Coronary artery (tissue), 2 donors: ENCODE measurements around the gene SLC66A2.

Experiments used
- DNase-seq: peaks from one replicate; pipeline ENCODE4 v3.0.0-alpha.2; 2017; ENCODE audit warnings: low spot score
- H3K27ac ChIP-seq, 2 donors: fragments of 200-600 bp; sonication (generic); one replicate each; pipeline ENCODE4 v1.5.1; 2016 to 2019
- H3K4me3 ChIP-seq: fragments of 200-600 bp; sonication (generic); 2 replicates; pipeline ENCODE4 v1.5.1; 2016; ENCODE audit warnings: mild to moderate bottlenecking, moderate library complexity
- CTCF ChIP-seq: fragments of 200-600 bp; sonication (generic); IDR thresholded peaks from one replicate; pipeline ENCODE4 v1.5.1; 2019; ENCODE audit warnings: antibody characterized with exemption

Gene SLC66A2

GRCh38 chr18:79889569-79889968 is 61.9 kb downstream of the SLC66A2 start:
- H3K4me3 ChIP-seq: no peak overlapping the region
- no peak overlapping the region for H3K27ac ChIP-seq
- TF ChIP-seq CTCF: no peak
- DNase-seq: no peak

DNA sequence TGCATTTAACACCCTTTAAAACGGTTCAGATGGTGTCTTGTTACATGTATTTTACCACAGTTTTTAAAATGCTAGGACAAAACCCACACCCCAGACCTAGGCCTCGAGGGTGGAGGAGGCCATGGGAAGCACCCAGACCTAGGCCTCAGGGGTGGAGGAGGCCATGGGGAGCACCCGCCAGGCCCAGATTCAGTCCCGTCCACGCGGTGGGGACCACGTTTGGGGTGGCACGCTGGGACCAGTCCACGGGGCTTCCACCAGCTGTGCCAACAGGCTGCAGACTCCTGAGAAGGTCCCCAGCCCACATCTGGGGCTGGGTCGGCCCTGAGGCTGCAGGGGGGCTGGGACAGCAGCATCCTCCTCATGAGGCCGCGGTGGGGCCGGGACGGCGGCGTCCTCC is 63.4 kb downstream of the SLC66A2 start:
- no peak for DNase-seq
- no peak overlapping the region for H3K4me3 ChIP-seq
- H3K27ac ChIP-seq: no peak overlapping the region
- no peak for TF ChIP-seq CTCF

DNA sequence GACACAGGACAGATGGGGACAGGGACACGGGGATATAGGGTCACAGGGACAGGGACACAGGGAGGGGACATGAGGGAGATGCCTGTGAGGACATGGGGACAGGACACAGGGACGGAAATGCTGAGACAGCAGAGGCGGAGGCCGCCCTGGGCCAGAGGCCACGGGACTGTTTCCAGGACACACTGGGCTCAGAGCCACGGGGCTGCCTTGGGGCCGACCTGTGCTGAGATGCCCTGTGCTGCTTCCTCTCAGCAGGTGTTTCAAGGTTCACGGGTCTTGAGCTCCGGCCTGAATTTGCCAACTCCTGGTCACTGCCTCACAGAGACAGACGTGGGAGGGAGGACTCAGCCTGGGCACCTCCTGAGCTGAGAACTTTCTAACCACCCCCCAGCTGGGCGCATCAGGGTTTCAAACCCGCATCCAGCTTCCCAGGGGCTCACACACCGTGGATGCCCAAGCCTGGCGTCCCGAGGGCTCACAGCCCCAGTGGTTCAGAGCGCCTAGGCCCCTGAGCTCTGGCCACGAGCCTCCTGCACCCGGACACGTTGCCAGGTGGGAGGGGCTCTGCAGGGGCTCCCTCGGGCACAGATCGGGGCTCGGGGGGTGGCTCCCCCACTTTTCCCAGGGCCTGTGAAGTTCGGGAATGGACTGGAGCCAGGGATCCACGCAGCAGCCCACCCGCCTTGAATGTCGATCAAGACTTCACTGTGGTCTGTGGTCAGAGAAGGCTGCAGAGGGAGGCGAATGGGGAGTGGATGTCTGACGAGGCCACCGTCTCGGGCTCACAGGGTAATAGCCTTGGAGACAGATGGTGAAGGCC is 64.1 kb downstream of the SLC66A2 start:
- no peak for TF ChIP-seq CTCF
- DNase-seq: peak; percentile 65

GRCh38 chr18:79884963-79885728 is 66.3 kb downstream of the SLC66A2 start:
- Histone ChIP-seq H3K4me3 (no peak overlapping the region), H3K27ac (no peak overlapping the region)
- TF ChIP-seq CTCF: no peak
- peak; percentile 38 for DNase-seq

More for the DNA sequence above, 64.1 kb downstream of the SLC66A2 start:
- Histone ChIP-seq H3K27ac (no peak overlapping the region), H3K4me3 (no peak overlapping the region)

DNA sequence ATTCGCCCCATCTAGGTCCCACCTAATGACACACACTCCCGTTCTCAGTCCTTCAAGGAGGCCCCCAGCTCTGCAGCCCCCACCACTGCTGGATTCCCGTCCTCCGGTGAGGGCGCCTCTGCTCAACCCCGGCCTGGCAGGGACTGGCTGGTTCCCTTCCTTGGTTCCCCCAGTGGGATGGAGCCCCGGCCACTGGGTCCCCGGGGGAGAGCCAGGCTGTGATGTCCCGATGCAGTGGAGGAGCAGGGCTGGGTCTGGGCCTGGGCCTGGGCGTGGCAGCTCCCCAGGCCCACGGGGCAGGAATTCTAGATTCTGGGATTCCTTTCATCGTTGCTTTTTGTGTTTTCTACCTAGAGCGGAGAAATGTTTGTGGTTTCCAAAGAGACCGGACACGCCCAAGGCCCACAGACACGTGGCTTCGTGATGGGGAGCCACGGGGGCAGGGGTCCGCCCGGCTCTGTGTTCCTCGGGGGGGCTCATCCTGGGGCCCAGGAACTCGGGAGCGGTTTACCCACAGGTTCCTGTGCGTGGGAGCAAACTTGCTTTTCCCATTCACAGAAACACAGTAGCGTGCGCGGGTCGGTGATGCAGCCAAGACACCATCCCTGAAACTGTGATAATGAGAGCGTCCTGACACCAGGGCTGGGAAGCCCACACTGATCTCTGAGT is 67.0 kb downstream of the SLC66A2 start:
- DNase-seq: peak; percentile 64
- TF ChIP-seq CTCF: no peak
- Histone ChIP-seq H3K4me3 (no peak overlapping the region), H3K27ac (no peak overlapping the region)

DNA sequence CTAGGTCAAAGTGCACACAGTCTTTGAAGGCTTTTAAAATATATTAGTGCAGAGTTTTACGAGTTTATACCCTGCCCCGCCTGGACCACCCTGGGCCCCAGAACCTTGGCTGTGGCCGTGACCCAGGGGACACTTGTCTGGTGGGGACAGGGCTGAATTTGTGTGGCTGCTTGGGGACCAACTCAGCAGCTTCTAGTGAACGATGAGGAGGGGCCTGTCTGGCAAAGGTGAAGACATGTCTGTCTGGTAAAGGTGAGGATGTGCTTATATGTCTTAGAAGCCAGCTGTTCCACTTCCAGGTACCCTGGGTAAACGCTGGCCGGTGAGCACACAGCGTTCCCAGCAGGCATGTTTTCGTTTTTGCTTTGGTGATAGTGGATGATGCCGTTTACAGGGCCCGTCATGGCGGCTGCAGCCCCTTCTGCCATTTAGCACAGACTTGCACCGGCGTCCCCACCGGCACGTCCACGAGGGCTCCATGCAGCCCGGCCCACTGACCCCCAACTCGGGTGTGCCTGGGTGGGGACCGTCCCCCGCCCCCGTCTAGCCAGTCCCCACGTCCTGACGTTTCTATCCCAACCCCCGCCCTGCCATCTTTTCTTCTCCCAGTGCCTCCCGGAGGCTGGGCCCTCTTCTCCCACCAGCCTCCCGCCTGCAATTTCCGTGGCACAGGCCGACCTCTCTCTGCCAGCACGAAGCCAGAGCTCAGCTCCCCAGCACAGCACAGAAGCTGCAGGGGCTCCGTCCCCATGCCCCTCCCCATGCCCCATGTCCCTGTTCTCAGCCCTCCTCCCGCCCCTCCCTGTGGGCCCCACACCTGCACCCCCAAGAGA is 67.8 kb downstream of the SLC66A2 start:
- no peak for TF ChIP-seq CTCF
- DNase-seq: peak; percentile 38
- Histone ChIP-seq H3K27ac (no peak overlapping the region), H3K4me3 (no peak overlapping the region)
